HG03460 (cell line): ENCODE data around the gene TXNDC12.
"Not testable (repeated sequence)": the region's sequence is repeated elsewhere in the genome, so short reads cannot be mapped to it uniquely, and the experiment has no call there.

Experiments used
- ATAC-seq: cut with Tn5 transposase; IDR thresholded peaks from one replicate; pipeline ENCODE4 v1.9.1; 2021; ENCODE audit not compliant: unreplicated experiment

TXNDC12 gene

DNA sequence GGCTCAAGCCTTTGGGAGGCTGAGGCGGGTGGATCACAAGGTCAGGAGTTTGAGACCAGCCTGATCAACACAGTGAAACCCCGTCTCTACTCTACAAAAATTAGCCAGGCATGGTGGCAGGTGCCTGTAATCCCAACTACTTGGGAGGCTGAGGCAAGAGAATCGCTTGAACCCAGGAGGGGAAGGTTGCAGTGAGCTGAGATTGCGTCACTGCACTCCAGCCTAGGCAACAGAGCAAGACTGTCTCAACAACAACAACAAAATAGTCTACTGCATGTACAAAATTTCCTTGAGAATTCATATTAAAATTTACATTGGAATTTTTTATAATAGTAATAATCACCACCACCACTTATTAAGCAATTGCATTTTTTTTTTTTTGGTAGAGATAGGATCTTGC is 5.7 kb downstream of the TXNDC12 start:
- ATAC-seq: not testable (repeated sequence)

DNA sequence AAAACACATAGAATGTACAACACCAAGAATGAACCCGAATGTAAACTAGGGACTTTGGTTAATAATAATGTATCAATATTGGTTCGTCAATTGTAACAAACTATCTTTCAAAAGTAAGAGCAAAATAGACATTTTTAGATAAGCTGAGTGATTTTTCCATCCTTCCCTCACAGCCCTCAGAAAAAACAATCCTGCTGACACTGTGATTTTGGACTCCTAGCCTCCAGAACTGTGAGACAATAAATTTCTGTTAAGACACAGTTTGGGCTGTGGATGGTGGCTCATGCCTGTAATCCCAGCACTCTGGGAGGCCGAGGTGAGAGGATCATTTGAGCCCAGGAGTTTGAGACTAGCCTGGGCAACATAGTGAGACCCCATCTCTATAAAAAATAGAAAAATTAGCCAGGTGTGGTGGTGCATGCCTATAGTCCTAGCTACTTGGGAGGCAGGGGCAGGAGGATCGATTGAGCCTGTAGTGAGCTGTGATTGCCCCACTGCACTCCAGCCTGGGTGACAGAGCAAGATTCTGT is 9.3 kb downstream of the TXNDC12 start:
- not testable (repeated sequence) for ATAC-seq

DNA sequence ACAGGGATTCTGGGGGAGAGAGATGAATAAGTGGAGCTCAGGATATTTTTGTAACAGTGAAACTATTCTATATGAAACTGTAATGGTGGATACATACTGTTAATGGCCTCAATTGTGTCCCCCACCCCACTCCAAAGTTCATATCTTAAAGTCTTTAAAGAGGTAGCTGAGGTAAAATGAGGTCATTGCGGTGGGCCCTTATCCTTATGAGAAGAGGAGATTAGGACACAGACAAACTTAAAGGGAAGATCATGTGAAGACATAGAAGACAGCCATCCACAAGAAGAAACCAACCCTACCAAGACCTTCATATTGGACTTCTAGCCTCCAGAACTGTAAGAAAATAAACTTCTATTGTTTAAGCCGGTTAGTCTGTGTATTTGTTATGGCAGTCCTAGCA is 9.8 kb downstream of the TXNDC12 start:
- no peak for ATAC-seq

DNA sequence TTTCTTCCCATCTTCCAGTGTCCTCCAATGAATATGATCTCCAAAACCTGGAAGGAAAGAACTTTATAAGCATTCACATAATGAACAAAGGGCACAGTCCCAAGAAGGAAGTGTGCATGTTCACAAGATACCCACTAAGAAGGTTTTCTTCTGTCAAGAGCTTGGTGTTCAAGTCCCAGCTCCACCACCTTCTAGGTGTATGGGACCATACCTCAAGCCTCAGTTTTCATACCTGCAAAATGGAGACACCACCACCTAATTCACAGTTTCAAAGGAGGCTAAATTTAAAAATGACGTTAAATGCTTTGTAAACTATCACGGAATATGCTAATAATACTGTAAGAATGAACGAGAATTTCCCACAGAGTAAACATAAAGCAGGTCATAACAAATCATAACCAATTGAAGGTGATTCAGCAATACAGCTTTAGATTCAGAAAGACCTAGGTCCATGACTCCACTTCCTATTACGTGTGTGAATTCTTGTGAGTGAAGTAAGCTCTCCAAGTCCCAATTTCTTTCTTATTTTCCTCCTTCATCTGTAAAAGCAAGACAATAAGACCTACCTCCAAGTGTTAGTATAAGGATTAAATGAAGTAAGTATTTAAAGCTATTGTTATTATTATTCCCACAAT is 13.3 kb downstream of the TXNDC12 start:
- no peak for ATAC-seq

DNA sequence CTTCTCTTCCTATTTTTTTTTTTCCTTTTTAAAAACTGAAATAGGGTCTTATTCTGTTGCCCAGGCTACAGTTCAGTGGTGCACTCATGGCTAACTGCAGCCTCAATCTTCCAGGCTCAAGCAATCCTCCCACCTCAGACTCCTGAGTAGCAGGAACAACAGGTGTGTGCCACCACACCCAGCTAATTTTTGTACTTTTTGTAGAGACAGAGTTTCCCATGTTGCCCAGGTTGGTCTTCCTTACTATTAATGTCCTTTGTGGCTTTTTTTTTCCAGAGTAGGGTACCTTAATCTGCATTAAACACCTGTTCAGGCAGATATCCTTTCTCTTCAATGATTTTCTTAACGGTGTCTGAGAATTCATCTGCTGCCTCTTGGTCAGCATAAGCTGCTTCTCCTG is 17.1 kb downstream of the TXNDC12 start:
- ATAC-seq: no peak

DNA sequence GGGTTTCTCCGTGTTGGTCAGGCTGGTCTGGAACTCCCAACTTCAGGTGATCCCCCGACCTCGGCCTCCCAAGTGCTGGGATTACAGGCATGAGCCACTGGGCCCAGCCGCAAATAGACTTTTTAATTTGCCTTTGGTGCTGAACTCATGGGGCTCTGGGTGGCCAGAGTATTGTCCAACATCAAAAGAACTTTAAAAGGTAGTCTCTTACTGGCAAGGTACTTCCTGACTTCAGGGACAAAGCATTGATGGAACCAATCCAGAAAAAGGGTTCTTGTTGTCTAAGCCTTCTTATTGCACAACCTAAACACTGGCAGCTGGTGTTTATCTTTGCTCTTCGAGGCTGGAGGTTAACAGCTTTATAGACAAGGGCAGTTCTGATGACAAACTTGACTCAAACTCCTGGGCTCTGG is 17.6 kb downstream of the TXNDC12 start:
- ATAC-seq: no peak

DNA sequence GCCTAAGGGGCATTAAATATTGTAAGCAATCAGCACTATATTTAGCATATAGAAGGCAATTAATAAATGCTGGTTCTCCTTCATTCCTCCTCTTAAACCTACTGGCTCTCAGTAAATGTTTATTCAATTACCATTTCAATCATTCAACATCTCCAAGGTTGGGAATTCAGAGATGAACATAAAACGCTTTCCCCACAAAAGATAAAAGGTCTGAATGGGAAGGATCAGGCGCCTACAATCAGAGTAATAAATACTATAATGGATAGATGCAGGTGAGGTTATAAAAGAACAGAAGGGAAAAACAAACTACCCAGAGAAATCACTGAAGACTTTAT is 21.0 kb downstream of the TXNDC12 start:
- no peak for ATAC-seq

DNA sequence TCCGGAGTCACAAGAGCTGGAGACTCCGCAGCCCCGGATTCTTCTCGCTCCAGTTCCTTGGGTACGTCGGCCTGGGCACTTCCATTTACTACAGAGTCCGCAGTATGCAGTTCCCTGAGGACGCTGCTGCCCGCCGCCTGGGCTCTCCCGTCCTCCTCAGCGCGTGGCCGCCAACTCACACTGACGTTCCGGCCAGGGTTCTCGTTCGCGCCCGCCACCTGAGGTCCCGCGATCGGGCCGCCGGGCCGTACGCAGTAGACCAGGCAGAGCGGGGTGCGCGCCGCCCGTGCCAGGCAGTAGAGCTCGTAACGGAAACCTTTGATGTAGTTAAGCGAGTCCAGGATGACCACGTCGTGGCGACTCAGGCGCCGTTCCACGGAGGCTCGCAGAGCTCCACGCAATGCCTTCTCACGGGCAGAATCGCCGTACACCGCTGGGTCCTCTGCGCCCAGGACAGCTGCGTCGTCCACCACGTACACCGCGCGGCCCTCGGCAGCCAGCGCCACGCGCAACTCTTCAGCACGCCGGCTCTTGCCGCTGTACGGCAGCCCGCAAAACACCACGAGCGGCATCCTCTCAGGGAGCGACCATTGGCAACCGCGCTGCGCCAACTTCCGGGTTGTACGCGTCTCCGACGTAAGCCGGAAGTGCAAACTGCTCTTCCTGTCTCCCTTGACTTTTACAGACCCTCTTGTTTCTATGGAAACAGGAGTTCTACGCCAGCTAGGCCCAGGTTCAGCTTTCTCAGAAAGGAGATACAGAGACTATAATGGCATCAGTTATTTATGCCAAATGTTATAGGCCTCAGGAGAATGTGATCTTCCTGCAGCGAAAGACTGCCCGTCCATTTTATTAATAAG is 21.6 kb downstream of the TXNDC12 start, which contains the start of gene KTI12:
Gene KTI12 (minus strand): TSS at position 621 of the 860 bp plus-strand sequence. CDS start 49 bp downstream, at position 572.
- ATAC-seq: peak; percentile 89

DNA sequence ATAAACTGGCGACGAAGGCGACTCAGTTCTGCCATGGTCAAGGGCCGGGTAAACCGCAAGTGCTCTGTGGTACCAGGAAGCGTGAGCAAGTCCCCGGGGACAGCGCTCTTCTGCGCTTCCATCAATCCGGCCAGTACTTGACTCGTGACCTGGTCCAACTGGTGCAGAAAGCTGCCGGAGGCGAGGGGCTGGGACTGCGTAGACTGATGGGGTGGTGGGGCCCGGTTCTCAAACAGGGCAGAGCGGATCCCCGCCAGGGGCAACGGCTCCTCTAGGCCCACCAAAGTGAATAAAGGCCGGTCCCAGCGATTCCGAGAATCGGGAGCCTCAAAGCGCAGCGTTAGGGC is 22.2 kb downstream of the TXNDC12 start:
- peak; percentile 40 for ATAC-seq

DNA sequence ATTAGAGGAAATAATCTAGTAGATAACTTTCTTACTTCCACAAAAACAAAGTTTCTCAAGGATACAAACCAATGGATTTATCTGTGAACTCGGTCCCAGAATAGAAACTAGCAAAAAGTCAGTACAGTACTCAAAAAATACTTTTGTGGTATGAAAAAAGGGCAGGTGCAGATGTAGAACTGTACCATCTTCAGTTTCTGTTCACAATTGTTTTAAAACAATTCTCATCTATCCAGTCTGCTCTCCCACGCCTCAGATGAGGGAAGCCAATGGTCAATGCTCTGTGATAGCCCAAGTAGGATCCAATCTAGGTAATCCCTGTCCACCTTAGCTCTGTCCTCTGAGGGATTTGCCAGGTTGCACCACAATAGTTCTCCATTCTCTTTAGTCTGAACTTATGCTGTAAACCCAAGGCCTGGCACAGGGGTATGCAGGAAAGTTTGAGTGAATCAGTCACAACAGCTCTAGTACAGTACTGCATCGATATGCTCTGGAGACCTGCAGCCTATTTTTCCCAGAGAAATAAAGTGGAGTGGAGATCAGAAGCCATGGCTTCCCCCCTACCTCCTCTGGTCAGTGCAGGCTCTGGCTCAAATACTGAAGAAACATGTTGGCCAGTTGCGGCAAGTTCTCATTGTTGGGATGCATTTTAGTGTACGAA is 22.7 kb downstream of the TXNDC12 start:
- ATAC-seq: peak; percentile 17

DNA sequence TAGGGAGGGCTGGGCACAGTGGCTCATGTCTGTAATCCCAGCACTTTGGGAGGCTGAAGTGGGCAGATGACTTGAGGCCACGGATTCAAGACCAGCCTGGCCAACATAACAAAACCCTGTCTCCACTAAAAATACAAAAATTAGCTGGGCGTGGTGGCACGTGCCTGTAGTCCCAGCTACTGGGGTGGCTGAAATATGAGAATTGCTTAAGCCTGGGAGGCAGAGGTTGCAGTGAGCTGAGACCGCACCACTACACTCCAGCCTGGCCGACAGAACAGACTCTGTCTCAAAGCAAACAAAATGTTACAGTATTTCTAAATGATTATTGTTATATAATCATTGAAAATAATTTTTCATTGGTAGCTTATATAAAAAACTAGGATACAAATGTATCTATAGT is 26.2 kb downstream of the TXNDC12 start:
- not testable (repeated sequence) for ATAC-seq

DNA sequence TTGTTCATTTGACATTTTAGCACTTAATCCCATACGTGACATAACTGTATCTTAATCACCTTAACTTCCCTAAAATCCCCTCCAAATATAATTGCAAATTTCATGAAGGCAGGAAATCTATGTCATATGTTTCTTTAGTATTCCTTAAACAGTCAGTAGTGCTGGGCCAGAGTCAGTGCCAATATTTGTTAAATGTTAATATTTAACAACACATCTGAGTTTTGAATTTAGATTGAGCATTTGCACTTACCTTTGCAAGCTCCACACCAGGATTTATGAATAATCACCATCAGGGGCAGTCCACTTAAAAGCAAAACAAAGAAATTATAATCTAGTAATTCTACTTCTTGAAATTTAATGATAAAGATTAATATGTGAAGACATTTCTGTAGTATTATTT is 26.7 kb downstream of the TXNDC12 start:
- no peak for ATAC-seq

DNA sequence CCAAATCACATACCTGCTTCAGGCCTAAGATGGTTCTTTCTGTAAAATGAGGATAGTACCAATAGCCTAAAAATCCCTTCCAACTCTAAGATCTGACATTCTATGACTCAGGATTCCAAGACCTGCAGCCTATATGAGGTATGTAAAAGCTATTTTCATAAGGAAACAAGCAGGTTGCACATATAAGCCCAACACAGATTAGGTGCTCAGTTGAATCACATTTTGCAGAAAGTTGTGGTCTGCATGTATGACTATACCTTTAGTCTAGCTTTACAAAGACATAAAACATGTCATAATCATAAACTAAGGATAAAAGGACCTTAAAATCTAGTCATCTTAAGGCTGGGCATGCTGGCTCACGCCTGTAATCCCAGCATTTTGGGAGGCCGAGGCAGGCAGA is 28.7 kb downstream of the TXNDC12 start:
- no peak for ATAC-seq

DNA sequence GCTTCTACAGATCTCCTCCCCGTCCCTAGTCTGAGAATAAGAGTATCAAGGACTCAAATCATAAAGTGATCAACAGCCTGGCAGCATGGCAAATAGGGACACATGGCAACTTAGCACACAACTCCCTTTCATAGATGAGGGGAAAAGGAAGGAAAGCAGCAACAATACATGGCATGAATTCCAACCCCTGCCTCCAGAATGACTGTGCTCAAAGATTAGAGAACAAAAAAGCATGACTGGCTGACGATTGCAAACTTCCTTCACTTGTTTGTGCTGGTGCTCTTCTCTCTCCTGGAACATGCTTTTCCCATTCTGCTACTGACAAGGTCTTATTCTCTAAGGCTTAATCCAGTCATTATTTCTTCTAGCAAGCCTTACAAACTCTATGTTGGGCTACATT is 32.9 kb downstream of the TXNDC12 start:
- ATAC-seq: no peak

DNA sequence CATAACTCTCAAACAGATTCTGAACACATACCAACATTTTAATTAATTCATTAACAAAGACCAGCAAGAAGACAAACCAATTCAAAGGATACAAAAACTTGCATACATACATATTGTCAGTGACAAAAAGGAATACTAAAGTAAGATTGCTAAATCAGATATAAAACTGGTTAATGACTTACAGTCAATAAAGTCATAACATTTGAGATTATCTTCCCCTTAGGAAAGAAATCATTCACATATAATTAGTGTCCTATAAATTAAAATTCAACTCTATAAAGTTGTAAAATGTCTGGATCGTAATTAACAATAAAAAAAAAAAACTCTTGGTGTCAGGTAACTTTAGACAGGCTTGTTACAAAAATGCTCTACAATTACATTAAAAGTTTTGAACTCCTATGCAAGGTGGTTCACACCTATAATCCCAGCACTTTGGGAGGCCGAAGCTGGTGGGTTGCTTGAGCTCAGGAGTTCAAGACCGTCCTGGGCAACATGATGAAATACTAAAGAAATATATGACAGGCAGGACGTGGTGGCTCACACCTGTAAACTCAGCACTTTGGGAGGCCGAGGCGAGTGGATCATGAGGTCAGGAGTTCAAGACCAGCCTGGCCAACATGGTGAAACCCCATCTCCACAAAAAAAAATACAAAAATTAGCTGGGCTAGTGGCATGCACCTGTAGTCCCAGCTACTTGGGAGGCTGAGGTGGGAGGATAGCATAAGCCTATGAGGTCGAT is 46.8 kb downstream of the TXNDC12 start:
- no peak for ATAC-seq

DNA sequence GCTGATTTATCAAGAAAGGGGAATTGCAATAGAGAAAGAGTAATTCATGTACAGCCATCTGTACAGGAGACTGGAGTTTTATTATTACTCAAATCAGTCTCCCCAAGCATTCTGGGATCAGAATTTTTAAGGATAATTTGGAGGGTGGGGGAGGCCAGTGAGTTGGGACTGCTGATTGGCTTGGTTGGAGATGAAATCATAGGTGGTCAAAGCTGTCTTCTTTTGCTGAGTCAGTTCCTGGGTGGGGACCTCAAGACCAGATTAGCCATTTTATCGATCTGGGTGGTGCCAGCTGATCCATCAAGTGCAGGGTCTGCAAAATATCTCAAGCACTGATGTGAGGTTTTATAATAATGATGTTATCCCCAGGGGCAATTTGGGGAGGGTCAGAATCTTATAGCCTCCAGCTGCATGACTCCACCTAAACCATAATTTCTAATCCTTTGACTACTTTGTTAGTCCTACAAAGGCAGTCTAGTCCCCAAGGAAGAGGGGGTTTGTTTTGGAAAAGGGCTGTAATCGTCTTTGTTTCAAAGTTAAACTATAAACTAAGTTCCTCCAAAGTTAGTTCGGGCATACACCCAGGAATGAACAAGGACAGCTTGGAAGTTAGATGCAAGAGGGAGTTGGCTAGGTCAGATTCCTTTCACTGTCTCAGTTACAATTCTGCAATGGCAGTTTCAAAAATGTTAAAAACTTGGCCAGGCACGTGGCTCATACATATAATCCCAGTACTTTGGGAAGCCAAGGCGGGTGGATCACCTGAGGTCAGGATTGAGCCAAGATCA is 47.6 kb downstream of the TXNDC12 start:
- ATAC-seq: no peak

DNA sequence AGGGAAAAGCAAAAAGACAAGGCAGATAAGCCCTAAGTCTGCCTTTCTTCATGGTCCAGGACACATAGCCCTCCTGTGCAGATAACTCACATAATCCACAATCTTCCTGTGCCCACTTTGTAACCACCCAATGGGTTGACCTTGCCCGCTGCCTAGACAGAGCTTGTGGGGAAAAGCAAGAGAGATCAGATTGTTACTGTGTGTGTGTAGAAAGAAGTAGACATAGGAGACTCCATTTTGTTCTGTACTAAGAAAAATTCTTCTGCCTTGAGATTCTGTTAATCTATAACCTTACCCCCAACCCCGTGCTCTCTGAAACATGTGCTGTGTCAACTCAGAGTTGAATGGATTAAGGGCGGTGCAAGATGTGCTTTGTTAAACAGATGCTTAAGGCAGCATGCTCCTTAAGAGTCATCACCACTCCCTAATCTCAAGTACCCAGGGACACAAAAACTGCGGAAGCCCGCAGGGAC is 48.9 kb downstream of the TXNDC12 start:
- not testable (repeated sequence) for ATAC-seq

DNA sequence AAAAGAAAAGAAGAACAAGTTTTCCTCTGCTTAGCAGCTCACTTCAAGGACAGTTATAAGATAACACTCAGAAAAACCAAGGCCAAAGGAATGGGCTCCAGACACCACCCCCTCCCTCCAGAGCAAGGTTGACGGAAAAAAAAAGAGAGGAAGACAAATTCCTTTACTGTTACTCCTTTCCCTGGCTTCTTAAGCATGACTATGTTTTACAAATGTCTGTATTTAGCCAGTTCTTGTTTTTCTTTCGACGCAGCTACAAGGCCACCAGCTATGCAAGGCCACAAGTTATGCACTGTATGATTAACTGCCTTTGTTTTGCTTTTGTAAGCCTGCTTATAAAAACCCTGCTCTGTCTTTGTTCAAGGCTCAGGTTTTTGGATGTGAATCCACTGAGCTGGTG is 49.4 kb downstream of the TXNDC12 start:
- ATAC-seq: not testable (repeated sequence)

DNA sequence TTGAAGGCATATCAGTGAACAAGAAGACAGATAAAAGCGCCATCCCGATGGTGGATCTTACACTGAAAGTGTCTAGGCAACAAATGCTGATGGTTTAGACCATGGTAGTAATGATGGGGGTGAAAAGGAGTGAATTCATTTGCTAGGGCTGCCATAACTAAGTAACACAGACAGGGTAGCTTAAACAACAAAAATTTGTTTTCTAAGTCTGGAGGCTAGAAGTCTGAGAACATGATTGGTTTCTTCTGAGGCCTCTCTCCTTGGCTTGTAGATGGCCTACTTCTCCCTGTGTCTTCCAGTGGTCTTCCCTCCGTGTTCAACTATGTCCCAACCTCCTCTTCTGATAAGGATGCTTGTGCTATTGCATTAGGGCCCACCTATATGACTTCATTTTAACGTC is 51.1 kb downstream of the TXNDC12 start:
- no peak for ATAC-seq
